ENCODE results near the gene CBX7.

Gene CBX7

DNA sequence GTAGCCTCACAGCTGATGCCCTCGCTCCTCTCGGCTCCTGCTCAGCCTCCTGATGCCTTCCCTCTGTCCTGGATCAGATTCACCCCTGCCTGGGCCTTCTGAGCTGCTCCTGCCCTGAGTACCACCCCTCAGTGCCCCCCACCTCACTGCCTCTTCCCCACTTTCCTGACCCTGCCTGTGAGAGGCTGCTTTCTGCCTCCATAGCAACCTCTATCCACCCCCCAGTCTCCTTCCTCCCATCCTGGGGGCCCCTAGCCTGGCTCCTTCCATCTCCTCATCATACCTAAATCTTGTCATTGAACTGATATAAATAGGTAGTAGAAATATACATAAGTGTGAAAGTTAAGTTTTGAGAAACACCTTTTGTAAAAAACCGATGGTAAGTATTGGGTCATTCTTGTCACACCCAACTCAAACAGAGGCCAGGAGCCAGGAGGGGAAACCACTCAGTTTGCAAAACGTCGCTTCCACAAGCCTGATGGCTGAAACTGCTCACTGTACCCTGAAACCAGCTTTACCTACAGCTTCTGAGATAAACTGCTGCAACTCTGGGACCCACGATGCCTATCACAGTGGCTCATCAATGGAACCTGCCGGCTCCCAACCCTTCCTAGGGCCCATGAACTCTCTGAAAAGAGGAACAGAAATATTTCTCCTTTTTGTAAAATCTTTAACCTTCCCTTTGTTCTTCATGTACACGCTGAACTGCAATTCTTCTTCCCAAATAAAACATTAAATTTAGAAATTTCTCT is 60.2 kb downstream of the CBX7 start:
- DNase-seq (ENCODE audit: low read depth in 2 of 2): no peak

DNA sequence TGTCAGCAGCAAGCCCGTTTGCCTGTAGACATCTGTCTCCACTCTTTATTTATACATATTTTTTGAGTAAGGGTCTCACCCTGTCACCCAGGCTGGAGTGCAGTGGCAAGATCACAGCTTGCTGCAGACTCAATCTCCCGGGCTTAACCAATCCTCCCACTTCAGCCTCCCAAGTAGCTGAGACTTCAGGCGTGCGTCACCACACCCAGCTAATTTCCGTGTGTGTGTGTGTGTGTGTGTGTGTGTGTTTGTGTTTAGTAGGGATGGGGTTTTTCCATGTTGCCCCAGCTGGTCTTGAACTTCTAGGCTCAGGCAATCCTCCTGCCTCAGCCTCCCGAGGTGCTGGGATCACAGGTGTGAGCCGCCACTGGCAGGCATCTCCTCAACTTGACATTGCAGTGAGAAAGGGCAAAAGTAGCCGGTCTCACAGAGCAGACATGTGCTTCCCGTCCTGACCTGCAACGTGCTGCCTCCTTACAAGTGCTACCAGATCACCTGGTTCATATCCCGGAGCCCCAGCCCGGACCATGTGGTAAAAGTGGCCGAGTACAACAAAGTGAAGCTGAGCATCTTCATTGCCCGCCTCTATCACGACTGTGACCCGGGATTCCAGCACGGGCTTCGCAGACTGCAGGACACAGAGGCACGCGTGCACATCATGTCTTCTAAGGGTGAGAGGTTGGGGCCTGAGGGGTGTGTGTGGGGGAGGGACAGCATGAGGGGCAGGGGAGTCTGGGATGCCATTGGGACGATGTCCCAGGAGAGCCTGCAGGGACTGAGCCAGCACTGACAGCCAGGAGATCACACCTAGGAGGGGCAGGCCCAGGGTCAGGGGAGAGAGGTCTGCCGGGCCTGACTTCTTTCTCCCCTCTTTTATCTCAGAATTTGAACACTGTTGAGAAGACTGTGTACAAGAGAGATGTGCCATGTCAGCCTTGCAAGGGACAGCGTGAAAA is 61.1 kb downstream of the CBX7 start:
- no peak for DNase-seq (ENCODE audit: low read depth in 2 of 2)

DNA sequence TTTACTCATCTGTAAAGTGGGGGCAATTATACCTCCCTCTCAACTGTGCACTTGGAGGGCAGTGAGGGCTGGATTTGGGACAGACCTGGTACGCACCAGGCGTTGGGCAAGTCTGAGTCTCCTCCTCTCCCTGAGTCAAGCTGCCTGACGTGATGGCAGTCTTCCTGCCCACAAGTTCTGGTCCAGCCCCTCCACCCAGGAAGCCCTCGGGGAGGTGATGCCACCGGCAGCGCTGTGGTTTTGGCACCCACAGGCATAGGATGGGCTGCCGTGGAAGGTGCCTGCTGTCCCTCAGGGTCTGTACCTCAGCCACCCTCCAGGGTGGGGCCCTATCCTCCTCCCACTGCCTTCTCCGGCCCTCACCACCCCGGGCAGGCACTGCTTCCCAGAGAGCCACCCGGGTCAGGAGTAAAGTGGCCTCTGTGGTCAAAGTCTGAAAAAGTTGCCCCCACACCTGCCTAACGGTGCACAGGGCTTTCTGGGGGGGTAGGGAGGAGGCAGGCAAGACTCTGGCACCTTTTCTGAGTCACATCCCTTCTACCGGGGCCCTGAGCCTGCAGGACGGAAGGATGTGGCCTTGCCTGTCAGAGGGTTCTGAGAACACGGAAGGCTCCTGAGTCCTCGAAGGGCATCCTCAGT is 61.9 kb downstream of the CBX7 start:
- peak; percentile 75 to 77 for DNase-seq (ENCODE audit: low read depth in 2 of 2)

DNA sequence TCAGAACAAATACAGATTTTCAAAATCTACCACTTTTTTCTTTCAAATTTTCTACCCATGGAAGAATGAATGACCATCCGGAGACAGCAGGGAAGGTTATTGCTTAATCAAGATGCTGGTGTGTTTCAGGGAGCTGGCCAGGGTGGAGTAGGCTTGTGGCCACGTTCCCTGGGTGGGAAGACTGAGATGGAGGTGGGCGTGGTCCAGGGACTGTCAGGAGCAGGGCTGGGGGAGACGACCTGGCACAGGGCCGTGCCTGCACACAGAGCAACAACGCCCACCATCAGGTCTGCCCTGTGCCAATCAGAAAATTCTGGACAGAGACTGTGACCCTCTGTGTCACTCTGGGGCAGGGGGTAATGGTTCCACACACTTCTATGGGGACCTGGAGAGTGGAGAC is 62.6 kb downstream of the CBX7 start:
- no peak for DNase-seq (ENCODE audit: low read depth in 2 of 2)

DNA sequence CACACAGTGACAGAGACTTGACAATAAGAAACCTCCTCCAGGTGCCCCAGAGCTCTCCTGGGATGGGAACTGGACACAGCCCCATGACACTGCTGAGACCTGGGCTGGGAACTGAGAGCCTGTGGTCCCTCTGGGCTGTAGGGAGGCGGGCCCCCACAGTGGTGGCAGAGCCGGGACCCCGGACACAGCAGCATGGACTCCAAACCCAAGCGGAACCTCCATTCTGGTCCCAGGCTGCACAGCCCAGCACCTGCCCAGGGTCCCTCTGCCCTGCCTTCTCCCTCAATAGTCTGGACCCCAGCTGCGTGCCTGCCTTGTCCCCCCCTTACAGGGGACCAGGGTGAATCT is 63.8 kb downstream of the CBX7 start:
- no peak for DNase-seq (ENCODE audit: low read depth in 2 of 2)

DNA sequence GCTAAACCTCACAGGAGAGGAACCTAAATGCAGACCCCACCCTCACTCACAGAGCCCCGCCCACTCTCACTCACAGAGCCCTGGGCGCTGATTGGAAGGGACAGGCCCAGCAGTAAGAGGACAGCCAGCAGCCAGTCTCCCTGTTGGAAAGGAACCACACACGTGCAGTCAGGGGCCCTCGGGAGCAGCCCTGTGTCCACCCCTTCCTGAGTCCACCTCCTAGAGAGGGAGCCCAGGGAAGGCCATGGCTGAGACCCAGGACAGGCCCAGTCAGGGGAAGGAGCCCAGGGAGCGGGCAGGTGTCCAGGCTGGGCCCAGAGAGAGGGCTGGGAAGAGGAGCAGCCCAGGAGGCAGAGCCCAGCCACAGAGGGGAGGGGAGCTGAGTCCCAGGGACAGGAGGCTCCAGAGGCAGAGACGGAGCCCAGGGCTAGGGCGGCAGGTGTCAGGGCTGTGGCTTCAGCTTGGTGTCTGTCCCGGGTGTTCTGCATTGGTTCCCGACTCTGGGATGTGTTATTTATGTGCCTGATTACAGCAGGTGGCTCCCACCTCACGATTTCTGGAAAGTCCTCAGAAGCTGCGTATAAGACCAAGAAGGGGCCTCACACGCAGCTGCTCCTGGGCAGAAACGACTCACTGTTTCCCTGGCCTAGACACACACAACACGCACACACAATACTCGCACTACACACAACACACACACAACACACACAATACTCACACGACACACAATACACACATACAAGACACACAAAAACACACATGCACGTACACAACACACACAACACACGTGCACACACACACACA is 64.4 kb downstream of the CBX7 start:
- DNase-seq (ENCODE audit: low read depth in 2 of 2): no peak

DNA sequence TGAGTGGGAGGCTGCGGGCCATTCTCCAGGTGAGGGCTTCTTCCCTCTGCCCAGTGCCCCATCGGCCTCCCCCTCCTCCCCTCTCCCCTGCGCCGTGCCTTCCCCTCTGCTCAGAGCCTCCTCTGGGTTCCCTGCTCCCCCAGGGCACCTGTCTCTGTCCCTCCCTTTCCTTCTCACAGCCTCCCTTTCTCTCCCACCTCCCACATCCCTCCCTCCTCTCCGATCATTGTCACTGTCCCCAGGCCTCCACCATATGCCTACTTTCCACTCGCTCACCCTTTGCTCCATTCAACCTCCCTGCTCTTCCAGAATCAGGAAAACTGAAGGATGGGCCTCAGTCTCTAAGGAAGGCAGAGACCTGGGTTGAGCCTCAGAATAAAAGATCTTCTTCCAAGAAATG is 65.4 kb downstream of the CBX7 start:
- DNase-seq (ENCODE audit: low read depth in 2 of 2): no peak

DNA sequence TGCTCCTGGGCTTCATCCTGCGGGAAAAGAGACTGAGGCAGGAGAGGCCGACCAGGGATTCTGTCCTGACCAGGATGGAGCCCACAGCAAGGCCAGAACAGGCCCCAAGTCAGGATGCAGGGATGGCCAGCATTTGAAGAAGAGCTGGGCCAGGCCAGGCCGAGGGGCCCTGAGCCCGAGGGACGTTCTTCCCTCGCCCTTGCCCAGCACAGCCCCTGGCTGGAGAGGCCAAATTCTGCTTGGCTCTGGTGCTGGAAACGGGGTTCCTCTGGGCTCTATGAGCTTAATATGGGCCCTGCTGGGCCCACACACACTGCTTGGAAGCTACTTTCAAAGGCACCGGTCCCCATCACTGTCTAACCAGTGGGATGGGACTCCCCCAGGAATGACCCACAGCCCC is 67.8 kb downstream of the CBX7 start:
- no peak for DNase-seq (ENCODE audit: low read depth in 2 of 2)

DNA sequence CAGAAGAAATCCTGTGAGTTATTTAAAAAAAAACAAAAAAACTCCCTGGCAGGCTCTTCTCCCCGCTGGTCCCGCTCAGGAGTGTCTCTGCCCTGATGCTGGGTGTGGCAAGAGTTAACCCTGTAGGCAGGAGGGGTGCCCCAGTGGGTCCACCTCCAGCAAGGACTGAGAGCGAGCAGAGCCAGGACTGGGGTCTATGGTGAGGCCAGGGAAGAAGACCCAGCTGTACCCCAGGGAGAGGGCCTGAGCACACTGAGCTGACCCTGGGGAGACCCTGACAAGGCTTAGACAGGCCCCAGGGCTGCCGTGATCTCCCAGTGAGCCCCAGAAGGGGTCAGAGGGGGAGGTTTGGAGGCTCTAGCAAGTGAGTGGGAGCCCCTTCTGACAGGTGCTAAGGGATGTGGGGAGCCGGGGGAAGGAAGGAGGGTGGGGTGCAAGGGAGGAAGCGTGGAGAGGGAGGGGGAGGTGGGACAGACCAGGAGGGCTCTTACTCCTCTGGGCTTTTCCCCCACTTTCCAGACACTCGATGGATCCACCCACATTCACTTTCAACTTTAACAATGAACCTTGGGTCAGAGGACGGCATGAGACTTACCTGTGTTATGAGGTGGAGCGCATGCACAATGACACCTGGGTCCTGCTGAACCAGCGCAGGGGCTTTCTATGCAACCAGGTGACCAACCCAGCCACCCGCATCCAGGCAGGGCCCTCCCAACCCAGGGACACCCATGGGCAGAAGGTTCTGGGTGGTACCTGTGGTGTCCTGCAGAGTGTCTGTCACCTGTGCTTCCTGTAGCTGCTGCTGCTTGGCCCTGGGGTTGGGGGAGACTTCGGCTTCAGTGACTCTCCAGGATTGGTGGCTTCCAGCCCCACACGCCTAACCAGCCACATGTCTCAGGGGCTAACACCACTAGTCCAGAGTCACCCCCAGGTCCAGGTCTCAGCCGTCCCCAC is 69.0 kb downstream of the CBX7 start:
- DNase-seq (ENCODE audit: low read depth in 2 of 2): no peak

DNA sequence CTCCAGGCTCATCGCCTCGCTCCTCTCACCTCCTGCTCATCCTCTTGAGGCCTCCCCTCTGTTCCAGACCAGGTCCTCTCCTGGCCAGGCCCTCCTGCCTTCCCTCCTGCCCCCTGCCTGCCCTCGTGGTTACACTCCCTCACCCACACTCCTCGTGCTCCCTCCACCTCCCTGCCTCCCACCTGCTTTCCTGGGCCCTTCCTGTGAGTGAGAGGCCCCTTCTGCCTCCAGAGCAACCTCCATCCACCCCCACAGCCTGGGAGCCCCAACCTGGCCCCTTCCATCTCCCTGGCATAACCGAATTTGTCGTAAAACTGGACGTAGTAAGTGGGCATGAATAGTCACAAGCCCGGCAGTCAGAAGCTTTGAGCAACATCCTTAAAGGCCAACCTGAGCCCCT is 70.9 kb downstream of the CBX7 start:
- DNase-seq (ENCODE audit: low read depth in 2 of 2): no peak

DNA sequence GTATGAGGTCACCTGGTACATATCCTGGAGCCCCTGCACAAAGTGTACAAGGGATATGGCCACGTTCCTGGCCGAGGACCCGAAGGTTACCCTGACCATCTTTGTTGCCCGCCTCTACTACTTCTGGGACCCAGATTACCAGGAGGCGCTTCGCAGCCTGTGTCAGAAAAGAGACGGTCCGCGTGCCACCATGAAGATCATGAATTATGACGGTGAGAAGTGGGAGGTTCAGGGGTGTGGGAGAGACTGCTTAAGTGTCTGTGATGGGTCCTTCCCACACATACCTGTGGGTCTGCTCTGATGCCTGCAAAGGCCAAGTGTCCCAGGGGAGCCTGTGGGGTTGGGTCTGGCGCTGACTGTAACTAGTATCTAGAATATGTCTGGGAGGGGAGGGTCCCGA is 71.5 kb downstream of the CBX7 start:
- no peak for DNase-seq (ENCODE audit: low read depth in 2 of 2)

All from stimulated activated CD8-positive, alpha-beta memory T cell treated with anti-CD3 and anti-CD28 coated beads, Interleukin-15, amount 100 ng/mL, for 4 hours (primary cell).